ENCODE data around the gene PCDHGB2.
"Not testable (repeated sequence)": the region's sequence is repeated elsewhere in the genome, so short reads cannot be mapped to it uniquely, and the experiment has no call there.

The PCDHGB2 gene

GRCh38 chr5:141351591-141351990 is 8.2 kb upstream of the PCDHGB2 start:
- no peak for DNase-seq

- no peak for DNase-seq
Observed at GRCh38 chr5:141354900-141355469, 4.8 kb upstream of the PCDHGB2 start, which contains the start of gene PCDHGA4. PCDHGA4 (plus strand) TSS chr5:141355021; CDS start chr5:141355108, 87 bp downstream.

- DNase-seq: no peak
Observed at GRCh38 chr5:141355641-141356040, 4.2 kb upstream of the PCDHGB2 start.

- no peak for DNase-seq
Observed at GRCh38 chr5:141356133-141356532, 3.7 kb upstream of the PCDHGB2 start.

- DNase-seq: no peak
Observed at GRCh38 chr5:141356950-141357349, 2.8 kb upstream of the PCDHGB2 start.

- no peak for DNase-seq
Observed at GRCh38 chr5:141360685-141361084, 891 bp downstream of the PCDHGB2 start.

- DNase-seq: no peak
Observed at GRCh38 chr5:141362719-141363118, 2.9 kb downstream of the PCDHGB2 start.

- no peak for DNase-seq
Observed at GRCh38 chr5:141363952-141364660, 4.3 kb downstream of the PCDHGB2 start, which contains the start of gene PCDHGA5. PCDHGA5 (plus strand) TSS chr5:141364162; CDS start chr5:141364331, 169 bp downstream.

- DNase-seq: no peak
Observed at GRCh38 chr5:141366016-141366896, 6.5 kb downstream of the PCDHGB2 start.

- no peak for DNase-seq
Observed at GRCh38 chr5:141369994-141370848, 10.4 kb downstream of the PCDHGB2 start, which contains the start of gene PCDHGB3. PCDHGB3 (plus strand) TSS chr5:141370242; CDS start chr5:141370395, 153 bp downstream.

GRCh38 chr5:141371572-141372475 is 12.0 kb downstream of the PCDHGB2 start:
- DNase-seq: no peak

- no peak for DNase-seq
Observed at GRCh38 chr5:141373673-141374317, 14.0 kb downstream of the PCDHGB2 start, which contains the start of gene PCDHGA6. PCDHGA6 (plus strand) TSS chr5:141373891; CDS start chr5:141374084, 193 bp downstream.

GRCh38 chr5:141374627-141375026 is 14.8 kb downstream of the PCDHGB2 start:
- DNase-seq: no peak

- not testable (repeated sequence) for DNase-seq
Observed at GRCh38 chr5:141375444-141376155, 15.8 kb downstream of the PCDHGB2 start.

GRCh38 chr5:141382469-141383294 is 22.9 kb downstream of the PCDHGB2 start, which contains the start of gene PCDHGA7:
PCDHGA7 (plus strand) TSS chr5:141382742; CDS start chr5:141382900, 158 bp downstream.
- no peak for DNase-seq

GRCh38 chr5:141383345-141383744 is 23.6 kb downstream of the PCDHGB2 start:
- no peak for DNase-seq

- DNase-seq: no peak
Observed at GRCh38 chr5:141384471-141385267, 24.9 kb downstream of the PCDHGB2 start.

Measured in NK-92 treated with Interleukin-12 subunit alpha and Interleukin-12 subunit beta, amount 100 ng/mL, for 24 hours (cell line).